Measurements from ENCODE around the gene RNF13.

- no peak for TF ChIP-seq CTCF (conservative IDR thresholded peaks at IDR 0.05; ENCODE audit: low read depth, low read length)
- no peak for TF ChIP-seq EZH2 (IDR thresholded peaks at IDR 0.05; ENCODE audit: low read length, unreplicated experiment)
Measured at GRCh38 chr3:149968216-149968615, 155.2 kb downstream of the RNF13 start.
